Hypothalamus (tissue), 51 donors: ENCODE results near the gene CEP68.
A peak's percentile ranks its signal among the peaks of the same experiment; 100 is the strongest.
"Not testable (repeated sequence)": the region's sequence is repeated elsewhere in the genome, so short reads cannot be mapped to it uniquely, and the experiment has no call there.

Experiments used
- DNase-seq, 51 donors: peaks; one replicate each; lab custom pipeline; 2025; lab: John Stamatoyannopoulos, UW

CEP68 gene

GRCh38 chr2:65056215-65057053 is at the start of gene CEP68:
CEP68 (plus strand) TSS chr2:65056416; CDS start chr2:65069445, 13,029 bp downstream.
- DNase-seq: peak; percentile 62 to 98 (median 93)

GRCh38 chr2:65013776-65014175 is 42.4 kb upstream of the CEP68 start:
- DNase-seq: no peak

- DNase-seq: peak in 1 of 51 donors; percentile 9
Observed at GRCh38 chr2:65015731-65016130, 40.5 kb upstream of the CEP68 start.

GRCh38 chr2:65016789-65017188 is 39.4 kb upstream of the CEP68 start:
- DNase-seq: no peak

- peak in 7 of 51 donors; percentile 7 to 33 (median 12) for DNase-seq
Observed at GRCh38 chr2:65017335-65017734, 38.9 kb upstream of the CEP68 start.

GRCh38 chr2:65018141-65018582 is 38.1 kb upstream of the CEP68 start:
- DNase-seq: peak in 3 of 51 donors; percentile 2 to 11 (median 7)

- no peak for DNase-seq
Observed at GRCh38 chr2:65019010-65019409, 37.2 kb upstream of the CEP68 start.

- DNase-seq: no peak
Observed at GRCh38 chr2:65019675-65020195, 36.5 kb upstream of the CEP68 start.

- DNase-seq: not testable (repeated sequence)
Observed at GRCh38 chr2:65020251-65020650, 36.0 kb upstream of the CEP68 start.

GRCh38 chr2:65020943-65021528 is 35.2 kb upstream of the CEP68 start:
- peak in 1 of 51 donors; percentile 23 for DNase-seq

- no peak for DNase-seq
Observed at GRCh38 chr2:65021709-65022108, 34.5 kb upstream of the CEP68 start.

GRCh38 chr2:65022189-65022588 is 34.0 kb upstream of the CEP68 start:
- DNase-seq: no peak

GRCh38 chr2:65023742-65024141 is 32.5 kb upstream of the CEP68 start:
- no peak for DNase-seq

- no peak for DNase-seq
Observed at GRCh38 chr2:65024149-65024829, 31.9 kb upstream of the CEP68 start.

GRCh38 chr2:65025453-65026123 is 30.6 kb upstream of the CEP68 start:
- peak in 1 of 51 donors; percentile 16 for DNase-seq

GRCh38 chr2:65026154-65026553 is 30.1 kb upstream of the CEP68 start:
- no peak for DNase-seq

- DNase-seq: no peak
Observed at GRCh38 chr2:65026704-65027464, 29.3 kb upstream of the CEP68 start.

- DNase-seq: peak in 3 of 51 donors; percentile 7 to 8 (median 8)
Observed at GRCh38 chr2:65027616-65028244, 28.5 kb upstream of the CEP68 start.
